Type B pancreatic cell (in vitro differentiated cells): Measurements from ENCODE around the gene AMY2B. TPM values are rescaled to one million over a fixed set of nuclear protein-coding genes. Genes with fewer than 3 reads are reported as not detected.
"Not testable (repeated sequence)": the region's sequence is repeated elsewhere in the genome, so short reads cannot be mapped to it uniquely, and the experiment has no call there.

ENCODE experiments used
- DNase-seq: peaks from one replicate; pipeline ENCODE4 v3.0.0; 2021; ENCODE audit warnings: mixed read lengths; ENCODE audit not compliant: unreplicated experiment; ENCODE audit errors: extremely low spot score
- H3K27ac Mint-ChIP-seq: 2 replicates; pipeline ENCODE4 v1.8.0; 2021; ENCODE audit warnings: mild to moderate bottlenecking, mixed read lengths
- H3K27me3 Mint-ChIP-seq: 2 replicates; pipeline ENCODE4 v1.8.0; 2021; ENCODE audit warnings: mixed read lengths
- H3K36me3 Mint-ChIP-seq: 2 replicates; pipeline ENCODE4 v1.8.0; 2021; ENCODE audit warnings: mixed read lengths
- H3K4me1 Mint-ChIP-seq: one replicate; pipeline ENCODE4 v1.8.0; 2021; ENCODE audit warnings: mixed read lengths; ENCODE audit not compliant: unreplicated experiment
- H3K4me3 Mint-ChIP-seq: 2 replicates; pipeline ENCODE4 v1.8.0; 2021; ENCODE audit warnings: mild to moderate bottlenecking, mixed read lengths
- H3K9me3 Mint-ChIP-seq: 2 replicates; pipeline ENCODE4 v1.8.0; 2021; ENCODE audit warnings: mixed read lengths
- total RNA-seq: library from RNA; stranded (reverse); gene quantifications from 2 replicates; pipeline ENCODE4 v1.2.1, GENCODE V29; 2021; ENCODE audit warnings: low replicate concordance
- TF ChIP-seq, protein P1 (sequence below): fragments of 200-600 bp; sonication (generic); conservative IDR thresholded peaks from 2 replicates; pipeline ENCODE4 v1.5.0; 2021; ENCODE audit warnings: antibody characterized with exemption, mild to moderate bottlenecking

The AMY2B gene
- total RNA-seq, 1 donor from 2014 or later = 7.5 TPM

DNA sequence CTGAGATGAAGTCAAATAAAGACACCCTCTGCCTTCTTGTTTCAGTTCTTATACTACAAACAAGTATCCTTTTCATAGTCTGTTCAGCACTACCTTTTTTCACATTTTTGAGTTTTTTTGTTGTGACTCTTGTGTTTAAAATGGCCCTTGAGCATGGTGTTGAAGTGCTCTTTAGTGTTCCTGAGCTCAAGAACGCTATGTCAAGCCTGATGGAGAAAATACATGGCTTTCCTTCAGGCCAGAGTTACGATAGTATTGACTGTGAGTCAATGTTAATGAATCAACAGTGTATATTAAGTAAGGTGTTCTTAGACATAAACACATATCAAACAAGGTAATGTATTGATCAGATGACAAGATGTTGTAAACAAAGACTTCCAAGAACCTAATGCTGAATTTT lies 33.2 kb upstream of the AMY2B start:
- Mint-ChIP-seq H3K27me3 (no peaks in the 10 kb centered on the region), H3K27ac (no peak overlapping the region), H3K4me1 (no peaks in the 10 kb centered on the region), H3K9me3 (no peaks in the 10 kb centered on the region), H3K36me3 (peaks cover 35% of the 10 kb centered on the region), H3K4me3 (no peak overlapping the region)
- DNase-seq = no peak
- TF ChIP-seq, protein P1, sequence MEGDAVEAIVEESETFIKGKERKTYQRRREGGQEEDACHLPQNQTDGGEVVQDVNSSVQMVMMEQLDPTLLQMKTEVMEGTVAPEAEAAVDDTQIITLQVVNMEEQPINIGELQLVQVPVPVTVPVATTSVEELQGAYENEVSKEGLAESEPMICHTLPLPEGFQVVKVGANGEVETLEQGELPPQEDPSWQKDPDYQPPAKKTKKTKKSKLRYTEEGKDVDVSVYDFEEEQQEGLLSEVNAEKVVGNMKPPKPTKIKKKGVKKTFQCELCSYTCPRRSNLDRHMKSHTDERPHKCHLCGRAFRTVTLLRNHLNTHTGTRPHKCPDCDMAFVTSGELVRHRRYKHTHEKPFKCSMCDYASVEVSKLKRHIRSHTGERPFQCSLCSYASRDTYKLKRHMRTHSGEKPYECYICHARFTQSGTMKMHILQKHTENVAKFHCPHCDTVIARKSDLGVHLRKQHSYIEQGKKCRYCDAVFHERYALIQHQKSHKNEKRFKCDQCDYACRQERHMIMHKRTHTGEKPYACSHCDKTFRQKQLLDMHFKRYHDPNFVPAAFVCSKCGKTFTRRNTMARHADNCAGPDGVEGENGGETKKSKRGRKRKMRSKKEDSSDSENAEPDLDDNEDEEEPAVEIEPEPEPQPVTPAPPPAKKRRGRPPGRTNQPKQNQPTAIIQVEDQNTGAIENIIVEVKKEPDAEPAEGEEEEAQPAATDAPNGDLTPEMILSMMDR = no peak

DNA sequence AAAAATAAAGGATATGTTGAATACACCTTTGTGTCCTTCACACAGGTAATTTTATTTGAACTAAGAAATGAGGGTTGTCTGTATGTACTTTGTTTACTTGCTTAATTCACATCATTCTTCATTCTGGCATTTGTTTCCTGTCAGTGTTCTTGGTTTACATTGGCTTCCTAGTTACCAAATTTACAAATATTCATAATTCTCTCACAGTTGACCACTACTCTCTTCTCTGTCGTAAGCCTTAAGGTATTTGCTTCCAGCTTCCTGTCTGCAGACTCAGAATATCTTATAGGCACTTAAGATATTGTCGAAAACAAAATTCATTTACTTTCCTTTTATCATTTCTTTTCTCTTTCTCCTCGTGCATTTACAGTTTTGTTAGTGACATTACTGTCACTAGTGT lies 30.0 kb upstream of the AMY2B start:
- TF ChIP-seq, protein P1 = no peak
- H3K36me3 Mint-ChIP-seq = peaks cover 36% of the 10 kb centered on the region
- no peaks in the 10 kb centered on the region for H3K9me3 Mint-ChIP-seq
- H3K27me3 Mint-ChIP-seq = no peaks in the 10 kb centered on the region
- no peak for DNase-seq
- no peak overlapping the region for H3K27ac Mint-ChIP-seq
- H3K4me1 Mint-ChIP-seq = no peaks in the 10 kb centered on the region
- H3K4me3 Mint-ChIP-seq = no peak overlapping the region

DNA sequence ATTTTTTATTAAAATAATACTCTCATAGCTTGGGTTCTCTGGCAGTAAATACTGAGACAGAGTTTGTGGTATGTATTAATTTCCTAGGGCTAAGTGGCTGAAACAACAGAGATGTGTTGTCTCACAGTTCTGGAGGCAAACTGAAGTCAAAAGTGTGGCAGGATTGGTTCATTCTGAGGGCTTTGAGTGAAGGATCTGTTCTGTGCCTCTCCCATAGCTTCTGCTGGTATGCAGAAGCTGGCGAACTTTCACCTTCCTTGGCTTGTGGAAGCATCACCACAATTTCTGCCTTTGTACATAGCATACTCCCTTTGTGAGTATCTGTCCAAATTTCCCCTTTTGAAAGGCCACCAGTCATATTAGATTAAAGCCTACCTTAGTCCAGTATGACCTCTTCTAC lies 24.9 kb upstream of the AMY2B start:
- Mint-ChIP-seq H3K4me3 (no peak overlapping the region), H3K9me3 (no peaks in the 10 kb centered on the region), H3K27me3 (no peaks in the 10 kb centered on the region), H3K36me3 (peaks cover 35% of the 10 kb centered on the region), H3K4me1 (no peaks in the 10 kb centered on the region), H3K27ac (no peak overlapping the region)
- TF ChIP-seq, protein P1 = no peak
- DNase-seq = no peak

DNA sequence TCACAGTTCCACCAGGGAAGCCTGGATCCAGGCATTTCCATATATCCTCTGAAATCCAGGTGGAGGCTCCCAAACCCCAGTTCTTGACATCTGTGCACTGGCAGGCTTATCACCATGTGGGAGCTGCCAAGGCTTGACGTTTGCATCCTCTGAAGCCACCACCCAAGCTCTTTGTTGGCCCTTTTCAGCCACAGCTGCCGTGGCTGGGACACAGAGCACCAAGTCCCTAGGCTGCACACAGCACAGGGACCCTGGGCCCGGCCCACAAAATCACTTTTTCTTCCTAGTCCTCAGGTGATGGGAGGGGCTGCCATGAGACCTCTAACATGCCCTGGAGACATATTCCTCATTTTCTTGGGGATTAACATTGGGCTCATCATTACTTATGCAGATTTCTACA lies 23.5 kb upstream of the AMY2B start:
- Mint-ChIP-seq H3K27me3 (no peaks in the 10 kb centered on the region), H3K9me3 (no peaks in the 10 kb centered on the region), H3K36me3 (peaks cover 35% of the 10 kb centered on the region), H3K4me3 (no peak overlapping the region), H3K27ac (no peak overlapping the region), H3K4me1 (no peaks in the 10 kb centered on the region)
- DNase-seq = no peak
- TF ChIP-seq, protein P1 = no peak

DNA sequence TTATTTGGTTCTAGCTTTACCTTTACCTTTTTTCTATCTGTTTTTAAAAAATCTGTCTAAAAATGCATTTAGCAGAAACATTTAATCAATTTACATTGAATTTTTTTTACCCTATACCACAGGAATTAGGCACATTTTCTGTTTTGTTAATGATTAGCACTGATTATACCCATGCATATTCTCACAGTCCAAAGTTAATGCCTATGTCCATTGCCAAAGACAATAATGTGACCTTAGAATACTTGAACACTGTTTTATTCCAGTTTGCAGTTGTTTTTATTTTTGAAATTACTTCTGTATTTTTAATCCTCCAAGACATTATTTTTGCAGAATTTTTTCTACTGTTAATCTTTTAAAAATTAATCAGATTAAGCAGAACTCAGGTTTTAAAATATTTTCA lies 11.0 kb upstream of the AMY2B start:
- no peak for DNase-seq

DNA sequence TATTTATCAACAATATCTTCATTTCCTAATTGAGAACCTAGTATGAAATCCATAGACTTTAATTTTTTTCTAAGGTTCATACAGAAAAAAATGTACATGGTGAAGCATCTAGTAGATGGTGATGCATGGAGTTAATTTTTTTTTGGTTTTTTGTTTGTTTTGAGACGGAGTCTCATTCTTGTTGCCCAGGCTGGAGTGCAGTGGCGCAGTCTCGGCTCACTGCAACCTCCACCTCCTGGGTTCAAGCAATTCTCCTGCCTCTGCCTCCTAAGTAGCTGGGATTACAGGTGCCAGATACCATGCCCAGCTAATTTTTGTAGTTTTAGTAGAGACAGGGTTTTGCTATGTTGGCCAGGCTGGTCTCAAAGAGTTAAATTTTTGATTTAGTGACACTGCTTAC lies 10.3 kb upstream of the AMY2B start:
- H3K4me1 Mint-ChIP-seq, H3K36me3 Mint-ChIP-seq, DNase-seq, H3K9me3 Mint-ChIP-seq, H3K27ac Mint-ChIP-seq, H3K4me3 Mint-ChIP-seq, H3K27me3 Mint-ChIP-seq: not testable (repeated sequence)

More for the DNA sequence above, 11.0 kb upstream of the AMY2B start:
- TF ChIP-seq, protein P1 = no peak
- no peaks in the 10 kb centered on the region for H3K27me3 Mint-ChIP-seq
- H3K4me1 Mint-ChIP-seq = no peaks in the 10 kb centered on the region
- no peak overlapping the region for H3K27ac Mint-ChIP-seq
- no peak overlapping the region for H3K4me3 Mint-ChIP-seq
- peaks cover 5% of the 10 kb centered on the region for H3K36me3 Mint-ChIP-seq
- H3K9me3 Mint-ChIP-seq = no peaks in the 10 kb centered on the region
